ENCODE measurements around the gene STYXL1. TPM values are rescaled to one million over a fixed set of nuclear protein-coding genes. Genes with fewer than 3 reads are reported as not detected.

STYXL1 gene
- total RNA-seq, 1 donor from 2014 or later, result 32.5 TPM

DNA sequence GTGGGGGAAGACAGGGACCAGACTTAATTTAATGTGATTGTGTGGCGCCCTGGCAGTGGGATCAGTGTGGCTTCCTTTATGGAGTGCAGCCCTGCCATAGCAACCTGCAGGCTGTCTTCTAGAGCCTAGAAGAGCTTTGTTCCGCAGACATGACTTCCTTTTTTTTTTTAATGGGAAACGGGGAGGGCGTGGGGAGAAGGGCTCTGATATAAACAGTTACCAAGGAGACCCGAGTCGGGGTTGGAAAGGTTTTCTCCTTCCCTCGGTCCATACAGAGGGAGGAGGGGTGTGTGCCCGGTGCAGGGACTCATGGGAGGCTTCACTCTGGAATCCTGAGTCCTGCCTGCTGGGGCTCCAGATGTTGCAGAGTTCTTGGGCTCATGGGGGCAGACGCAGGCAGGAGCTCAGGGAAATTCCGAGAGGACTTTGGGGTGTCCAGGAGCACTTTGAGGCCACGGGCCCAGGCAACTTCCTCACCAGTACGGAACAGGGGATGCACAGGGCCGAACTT, 80.3 kb downstream of the STYXL1 start:
- TF ChIP-seq, protein P1, sequence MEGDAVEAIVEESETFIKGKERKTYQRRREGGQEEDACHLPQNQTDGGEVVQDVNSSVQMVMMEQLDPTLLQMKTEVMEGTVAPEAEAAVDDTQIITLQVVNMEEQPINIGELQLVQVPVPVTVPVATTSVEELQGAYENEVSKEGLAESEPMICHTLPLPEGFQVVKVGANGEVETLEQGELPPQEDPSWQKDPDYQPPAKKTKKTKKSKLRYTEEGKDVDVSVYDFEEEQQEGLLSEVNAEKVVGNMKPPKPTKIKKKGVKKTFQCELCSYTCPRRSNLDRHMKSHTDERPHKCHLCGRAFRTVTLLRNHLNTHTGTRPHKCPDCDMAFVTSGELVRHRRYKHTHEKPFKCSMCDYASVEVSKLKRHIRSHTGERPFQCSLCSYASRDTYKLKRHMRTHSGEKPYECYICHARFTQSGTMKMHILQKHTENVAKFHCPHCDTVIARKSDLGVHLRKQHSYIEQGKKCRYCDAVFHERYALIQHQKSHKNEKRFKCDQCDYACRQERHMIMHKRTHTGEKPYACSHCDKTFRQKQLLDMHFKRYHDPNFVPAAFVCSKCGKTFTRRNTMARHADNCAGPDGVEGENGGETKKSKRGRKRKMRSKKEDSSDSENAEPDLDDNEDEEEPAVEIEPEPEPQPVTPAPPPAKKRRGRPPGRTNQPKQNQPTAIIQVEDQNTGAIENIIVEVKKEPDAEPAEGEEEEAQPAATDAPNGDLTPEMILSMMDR (IDR thresholded peaks at IDR 0.05), result no peak
- H3K9me3 Mint-ChIP-seq (ENCODE audit: unreplicated experiment), result no peaks in the 10 kb centered on the region
- H3K27me3 Mint-ChIP-seq (ENCODE audit: unreplicated experiment), result no peaks in the 10 kb centered on the region
- no peak for DNase-seq (ENCODE audit: extremely low spot score, unreplicated experiment)
- H3K27ac Mint-ChIP-seq (ENCODE audit: unreplicated experiment), result no peak overlapping the region
- peaks cover 12% of the 10 kb centered on the region for H3K4me1 Mint-ChIP-seq (ENCODE audit: unreplicated experiment)
- no peak overlapping the region for H3K4me3 Mint-ChIP-seq (ENCODE audit: unreplicated experiment)
- peaks cover 8% of the 10 kb centered on the region for H3K36me3 Mint-ChIP-seq (ENCODE audit: unreplicated experiment)

DNA sequence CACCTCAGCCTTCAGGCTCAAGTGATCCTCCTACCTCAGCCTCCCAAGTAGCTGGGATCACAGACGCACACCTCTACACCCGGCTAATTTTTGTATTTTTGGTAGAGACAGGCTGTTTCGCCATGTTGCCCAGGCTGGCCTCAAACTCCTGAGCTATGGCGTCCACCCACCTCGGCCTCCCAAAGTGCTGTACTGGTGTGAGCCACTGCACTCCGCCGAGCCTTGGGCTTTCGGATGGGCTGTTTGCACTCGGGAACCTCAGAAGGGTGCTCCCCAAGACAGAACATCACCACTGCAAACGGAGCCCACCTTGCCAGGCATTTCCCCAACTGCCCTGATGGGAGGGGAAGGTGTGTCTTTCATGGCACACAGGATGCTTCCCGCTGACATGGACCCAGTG, 80.7 kb downstream of the STYXL1 start:
- Mint-ChIP-seq H3K36me3 (ENCODE audit: unreplicated experiment) (peaks cover 8% of the 10 kb centered on the region), H3K4me1 (ENCODE audit: unreplicated experiment) (peaks cover 16% of the 10 kb centered on the region), H3K9me3 (ENCODE audit: unreplicated experiment) (no peaks in the 10 kb centered on the region), H3K27ac (ENCODE audit: unreplicated experiment) (no peak overlapping the region), H3K27me3 (ENCODE audit: unreplicated experiment) (no peaks in the 10 kb centered on the region), H3K4me3 (ENCODE audit: unreplicated experiment) (no peak overlapping the region)
- TF ChIP-seq, protein P1 (IDR thresholded peaks at IDR 0.05), result no peak
- no peak for DNase-seq (ENCODE audit: extremely low spot score, unreplicated experiment)

DNA sequence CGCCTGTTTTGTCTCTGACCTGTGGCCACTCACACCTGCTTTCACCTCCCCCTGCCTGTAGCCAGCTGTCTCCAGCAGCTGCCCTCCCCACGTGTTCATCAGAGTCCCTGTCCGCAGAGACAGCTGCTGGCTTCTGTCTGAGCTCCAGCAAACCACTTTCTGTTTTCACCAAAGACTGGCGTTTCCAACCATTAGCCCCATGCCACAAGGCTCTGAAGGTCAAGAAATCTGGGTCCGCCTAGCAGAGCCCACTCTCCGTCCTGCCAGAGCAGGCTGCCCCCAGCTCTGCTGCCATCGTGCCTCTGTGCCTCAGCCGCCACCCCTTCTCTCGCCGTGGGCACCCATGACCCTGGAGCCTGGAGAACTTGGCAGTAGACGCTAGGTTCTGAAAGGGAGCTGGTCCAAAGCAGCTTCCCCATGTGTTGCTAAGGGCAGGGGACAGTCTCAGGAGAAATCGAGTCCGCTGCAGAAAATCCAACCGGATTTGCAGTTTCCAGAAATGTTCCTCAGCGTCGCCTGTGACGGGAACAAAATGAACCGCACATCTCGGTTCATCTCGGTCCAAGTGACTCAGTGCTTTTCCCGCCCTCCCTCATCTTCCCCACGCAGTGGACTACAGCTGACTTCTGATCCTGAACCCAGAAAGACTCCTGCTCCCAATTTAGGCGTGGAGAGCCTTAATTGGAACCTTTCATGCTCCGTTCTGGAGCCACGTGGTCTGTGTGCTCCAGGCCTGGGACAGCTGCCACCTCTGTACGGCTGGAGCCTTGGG, 81.4 kb downstream of the STYXL1 start:
- H3K27me3 Mint-ChIP-seq (ENCODE audit: unreplicated experiment), result no peaks in the 10 kb centered on the region
- no peaks in the 10 kb centered on the region for H3K9me3 Mint-ChIP-seq (ENCODE audit: unreplicated experiment)
- no peak for DNase-seq (ENCODE audit: extremely low spot score, unreplicated experiment)
- H3K4me1 Mint-ChIP-seq (ENCODE audit: unreplicated experiment), result peaks cover 18% of the 10 kb centered on the region
- H3K4me3 Mint-ChIP-seq (ENCODE audit: unreplicated experiment), result no peak overlapping the region
- peaks cover 8% of the 10 kb centered on the region for H3K36me3 Mint-ChIP-seq (ENCODE audit: unreplicated experiment)
- H3K27ac Mint-ChIP-seq (ENCODE audit: unreplicated experiment), result no peak overlapping the region
- TF ChIP-seq, protein P1 (IDR thresholded peaks at IDR 0.05), result no peak

DNA sequence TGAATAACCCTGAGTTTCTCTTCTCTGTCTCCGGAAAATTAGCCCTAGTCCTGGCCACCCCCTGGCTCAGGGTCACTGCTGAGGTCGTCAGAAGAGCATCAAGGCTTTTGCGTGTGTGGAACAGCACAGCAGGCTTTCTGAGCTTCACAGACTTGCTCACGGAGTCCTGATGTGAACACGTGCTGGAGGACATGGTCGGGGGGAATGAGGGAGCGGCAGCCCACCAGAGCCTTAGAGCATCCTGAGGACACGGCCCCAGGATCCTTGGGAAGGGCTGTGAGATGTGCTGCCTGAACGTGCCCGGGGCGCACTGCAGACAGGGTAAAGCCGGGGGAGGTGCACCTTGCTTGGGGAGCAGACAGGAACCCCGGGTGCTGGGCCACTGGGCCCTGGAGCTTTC, 82.2 kb downstream of the STYXL1 start:
- TF ChIP-seq, protein P1 (IDR thresholded peaks at IDR 0.05), result no peak
- H3K4me1 Mint-ChIP-seq (ENCODE audit: unreplicated experiment), result peaks cover 18% of the 10 kb centered on the region
- H3K27ac Mint-ChIP-seq (ENCODE audit: unreplicated experiment), result no peak overlapping the region
- no peaks in the 10 kb centered on the region for H3K9me3 Mint-ChIP-seq (ENCODE audit: unreplicated experiment)
- DNase-seq (ENCODE audit: extremely low spot score, unreplicated experiment), result no peak
- H3K36me3 Mint-ChIP-seq (ENCODE audit: unreplicated experiment), result peaks cover 8% of the 10 kb centered on the region
- H3K27me3 Mint-ChIP-seq (ENCODE audit: unreplicated experiment), result no peaks in the 10 kb centered on the region
- no peak overlapping the region for H3K4me3 Mint-ChIP-seq (ENCODE audit: unreplicated experiment)

DNA sequence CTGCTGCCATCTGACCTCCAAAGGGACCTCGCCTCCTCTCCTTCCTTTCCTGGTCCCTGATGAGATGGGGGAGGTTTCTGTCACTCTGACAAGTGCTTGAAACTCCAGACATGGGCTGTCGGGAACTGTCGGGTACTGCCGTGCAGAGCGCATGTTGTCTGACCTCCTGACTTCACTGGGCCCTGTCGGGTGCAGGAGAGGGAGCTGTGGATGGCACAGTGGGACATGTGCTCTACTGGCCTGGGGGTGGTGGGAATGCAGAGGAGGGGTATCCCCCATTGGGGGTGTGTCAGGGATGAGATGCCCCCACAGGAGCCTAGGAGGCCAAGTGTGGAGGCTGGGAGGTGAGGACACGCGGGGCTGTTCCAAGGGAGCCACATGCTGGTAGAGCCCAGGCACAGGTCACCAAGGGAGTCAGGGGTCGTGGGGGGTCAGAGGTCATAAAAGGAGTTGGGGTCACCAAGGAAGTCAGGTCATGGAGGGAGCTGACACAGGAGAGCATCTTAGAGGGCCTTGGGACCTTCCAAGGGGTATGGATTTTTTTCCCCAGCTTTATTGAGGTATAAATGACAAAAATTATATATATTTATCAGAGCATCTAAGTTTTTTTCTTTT, 84.3 kb downstream of the STYXL1 start:
- peaks cover 18% of the 10 kb centered on the region for H3K4me1 Mint-ChIP-seq (ENCODE audit: unreplicated experiment)
- TF ChIP-seq, protein P1 (IDR thresholded peaks at IDR 0.05), result no peak
- DNase-seq (ENCODE audit: extremely low spot score, unreplicated experiment), result no peak
- no peaks in the 10 kb centered on the region for H3K27me3 Mint-ChIP-seq (ENCODE audit: unreplicated experiment)
- H3K27ac Mint-ChIP-seq (ENCODE audit: unreplicated experiment), result peak overlapping the region; percentile 85
- peaks cover 11% of the 10 kb centered on the region for H3K36me3 Mint-ChIP-seq (ENCODE audit: unreplicated experiment)
- no peaks in the 10 kb centered on the region for H3K9me3 Mint-ChIP-seq (ENCODE audit: unreplicated experiment)
- no peak overlapping the region for H3K4me3 Mint-ChIP-seq (ENCODE audit: unreplicated experiment)

Data from osteocyte (in vitro differentiated cells).